Ishikawa (cell line): ENCODE measurements around the gene ATP1B4.

Experiments used
- CEBPB ChIP-seq: IDR thresholded peaks from 2 replicates; pipeline ENCODE4 v1.6.1; 2012
- CREB1 ChIP-seq: IDR thresholded peaks from 2 replicates; pipeline ENCODE4 v1.6.1; 2012; ENCODE audit warnings: low read depth
- EGR1 ChIP-seq: IDR thresholded peaks from 2 replicates; pipeline ENCODE4 v1.6.1; 2012
- EP300 ChIP-seq: IDR thresholded peaks from 2 replicates; pipeline ENCODE4 v1.6.1; 2012; ENCODE audit warnings: borderline replicate concordance
- FOXM1 ChIP-seq: IDR thresholded peaks from 2 replicates; pipeline ENCODE4 v1.6.1; 2012; ENCODE audit warnings: low read depth, borderline replicate concordance
- MAX ChIP-seq: IDR thresholded peaks from 2 replicates; pipeline ENCODE4 v1.6.1; 2012
- NFIC ChIP-seq: IDR thresholded peaks from 2 replicates; pipeline ENCODE4 v1.6.1; 2012
- RAD21 ChIP-seq: IDR thresholded peaks from 2 replicates; pipeline ENCODE4 v1.6.1; 2012; ENCODE audit warnings: low read depth
- REST ChIP-seq: IDR thresholded peaks from 2 replicates; pipeline ENCODE4 v1.6.1; 2012; ENCODE audit warnings: low read depth, mild to moderate bottlenecking
- TAF1 ChIP-seq: IDR thresholded peaks from 2 replicates; pipeline ENCODE4 v1.6.1; 2012; ENCODE audit warnings: low read depth, mild to moderate bottlenecking
- TCF12 ChIP-seq: IDR thresholded peaks from 2 replicates; pipeline ENCODE4 v1.6.1; 2012; ENCODE audit warnings: low read depth
- TEAD4 ChIP-seq: IDR thresholded peaks from 2 replicates; pipeline ENCODE4 v1.6.1; 2012
- USF1 ChIP-seq: IDR thresholded peaks from 2 replicates; pipeline ENCODE4 v1.6.1; 2012
- YY1 ChIP-seq: IDR thresholded peaks from 2 replicates; pipeline ENCODE4 v1.6.1; 2012; ENCODE audit warnings: low read depth
- ZBTB7A ChIP-seq: IDR thresholded peaks from 2 replicates; pipeline ENCODE4 v1.6.1; 2012; ENCODE audit warnings: low read depth

The ATP1B4 gene

DNA sequence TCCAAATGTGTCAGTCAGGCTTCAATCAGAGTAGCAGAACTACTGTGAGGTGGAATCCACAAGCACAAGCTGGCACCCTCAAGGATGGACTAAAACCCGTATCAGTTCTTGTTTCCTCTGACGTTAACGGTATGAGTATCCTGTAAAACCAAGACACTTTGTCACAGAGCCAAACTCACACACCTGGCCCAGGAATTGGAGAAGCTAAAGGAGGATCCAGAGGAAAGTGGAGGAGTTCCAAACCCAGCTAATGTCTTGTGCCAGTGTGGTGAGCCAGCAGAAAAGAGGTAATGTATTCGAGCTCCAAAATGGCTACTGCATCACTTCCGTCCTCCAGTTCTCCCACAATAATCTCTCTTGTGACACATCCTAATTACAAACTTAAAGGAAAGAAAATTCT is 44.7 kb downstream of the ATP1B4 start:
- no peak for TF ChIP-seq NFIC
- TF ChIP-seq EGR1, result no peak
- TF ChIP-seq YY1, result no peak
- TF ChIP-seq CEBPB, result no peak
- no peak for TF ChIP-seq TCF12
- TF ChIP-seq USF1, result no peak
- no peak for TF ChIP-seq FOXM1

GRCh38 chrX:120408168-120408567 is 46.3 kb downstream of the ATP1B4 start:
- TF ChIP-seq RAD21 (no peak), TEAD4 (no peak), MAX (no peak), TCF12 (no peak), TAF1 (no peak), CEBPB (no peak), REST (no peak), YY1 (no peak), EGR1 (no peak), USF1 (no peak), FOXM1 (no peak), EP300 (no peak), NFIC (no peak), CREB1 (no peak), ZBTB7A (no peak)

DNA sequence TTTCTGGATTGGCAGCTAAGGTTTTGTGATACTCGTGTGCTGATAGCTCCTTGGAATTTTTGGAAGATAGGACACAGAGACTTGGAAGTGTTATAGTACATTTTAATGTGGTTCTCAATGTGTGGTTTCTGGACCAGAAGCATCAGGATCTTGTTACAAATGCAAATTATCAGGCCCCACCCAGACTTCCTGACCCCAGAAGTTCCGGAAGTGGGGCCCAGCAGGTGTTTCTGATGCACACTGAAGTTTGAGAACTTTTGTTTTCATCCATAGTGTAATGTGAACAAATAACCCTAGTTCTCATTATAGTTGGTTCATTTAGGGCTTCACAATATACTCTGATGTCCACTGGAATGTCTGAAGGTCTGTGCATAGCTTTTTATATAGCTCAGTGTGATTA is 57.6 kb downstream of the ATP1B4 start:
- no peak for TF ChIP-seq YY1
- no peak for TF ChIP-seq EGR1
- TF ChIP-seq RAD21, result no peak
- TF ChIP-seq CEBPB, result no peak
- no peak for TF ChIP-seq TEAD4
- no peak for TF ChIP-seq REST
- no peak for TF ChIP-seq MAX
- no peak for TF ChIP-seq TAF1
- no peak for TF ChIP-seq ZBTB7A
- no peak for TF ChIP-seq TCF12
- TF ChIP-seq NFIC, result no peak
- TF ChIP-seq FOXM1, result no peak

GRCh38 chrX:120426599-120426998 is 64.7 kb downstream of the ATP1B4 start:
- TF ChIP-seq USF1, result no peak
- TF ChIP-seq CEBPB, result no peak
- no peak for TF ChIP-seq CREB1
- no peak for TF ChIP-seq FOXM1
- no peak for TF ChIP-seq RAD21
- TF ChIP-seq MAX, result no peak
- TF ChIP-seq REST, result no peak
- no peak for TF ChIP-seq NFIC
- TF ChIP-seq TCF12, result no peak
- no peak for TF ChIP-seq YY1
- TF ChIP-seq EP300, result no peak
- TF ChIP-seq TEAD4, result no peak
- no peak for TF ChIP-seq ZBTB7A
- TF ChIP-seq TAF1, result no peak
- no peak for TF ChIP-seq EGR1
